ENCODE measurements around the gene IL10RB.

The IL10RB gene

GRCh38 chr21:33324291-33325221 is 58.4 kb downstream of the IL10RB start, which contains the start of gene IFNAR1:
IFNAR1 (plus strand) TSS chr21:33324970; CDS start chr21:33325056, 86 bp downstream.
- Histone ChIP-seq H3K36me3 (replicated peaks) (no peaks in the 10 kb centered on the region), H3K4me3 (ENCODE audit: low read depth, low read length) (peak within 1 kb of the TSS; percentile 97), H3K27ac (peak within 1 kb of the TSS; percentile 95), H3K27me3 (replicated peaks) (no peaks in the 10 kb centered on the region)
- DNase-seq: peak; percentile 94
- in situ Hi-C loops (cut with HindIII; ENCODE audit: low pct_ligation_motif_present, low sequenced_read_pairs): no loop called here
- TF ChIP-seq, protein P1, sequence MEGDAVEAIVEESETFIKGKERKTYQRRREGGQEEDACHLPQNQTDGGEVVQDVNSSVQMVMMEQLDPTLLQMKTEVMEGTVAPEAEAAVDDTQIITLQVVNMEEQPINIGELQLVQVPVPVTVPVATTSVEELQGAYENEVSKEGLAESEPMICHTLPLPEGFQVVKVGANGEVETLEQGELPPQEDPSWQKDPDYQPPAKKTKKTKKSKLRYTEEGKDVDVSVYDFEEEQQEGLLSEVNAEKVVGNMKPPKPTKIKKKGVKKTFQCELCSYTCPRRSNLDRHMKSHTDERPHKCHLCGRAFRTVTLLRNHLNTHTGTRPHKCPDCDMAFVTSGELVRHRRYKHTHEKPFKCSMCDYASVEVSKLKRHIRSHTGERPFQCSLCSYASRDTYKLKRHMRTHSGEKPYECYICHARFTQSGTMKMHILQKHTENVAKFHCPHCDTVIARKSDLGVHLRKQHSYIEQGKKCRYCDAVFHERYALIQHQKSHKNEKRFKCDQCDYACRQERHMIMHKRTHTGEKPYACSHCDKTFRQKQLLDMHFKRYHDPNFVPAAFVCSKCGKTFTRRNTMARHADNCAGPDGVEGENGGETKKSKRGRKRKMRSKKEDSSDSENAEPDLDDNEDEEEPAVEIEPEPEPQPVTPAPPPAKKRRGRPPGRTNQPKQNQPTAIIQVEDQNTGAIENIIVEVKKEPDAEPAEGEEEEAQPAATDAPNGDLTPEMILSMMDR (IDR thresholded peaks at IDR 0.05; ENCODE audit: low read depth, low read length, missing control alignments): peak; percentile 1

GRCh38 chr21:33325222-33326067 is 59.3 kb downstream of the IL10RB start:
- peak; percentile 75 for DNase-seq

DNA sequence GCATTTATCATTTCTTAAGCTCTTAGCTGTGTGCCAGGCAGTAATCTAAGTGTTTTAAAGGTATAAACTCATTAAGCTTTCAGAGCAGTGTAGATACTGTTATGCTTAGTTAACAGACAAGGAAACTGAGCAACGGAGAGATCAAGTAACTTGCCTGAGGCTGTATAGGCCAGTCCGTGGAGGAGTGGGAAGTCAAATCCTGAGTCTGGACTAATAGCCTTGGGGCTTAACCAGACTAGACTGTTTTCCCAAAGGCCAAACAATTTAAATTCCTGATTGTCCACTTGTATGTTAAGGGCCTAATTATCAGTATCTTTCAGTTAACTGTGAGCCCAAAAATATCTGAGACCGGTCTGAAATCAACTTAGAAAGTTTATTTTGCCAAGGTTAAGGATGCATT is 61.2 kb downstream of the IL10RB start:
- Histone ChIP-seq H3K27me3 (replicated peaks) (no peaks in the 10 kb centered on the region), H3K27ac (no peak overlapping the region), H3K4me3 (ENCODE audit: low read depth, low read length) (no peak overlapping the region), H3K36me3 (replicated peaks) (no peaks in the 10 kb centered on the region)
- in situ Hi-C loops (cut with HindIII; ENCODE audit: low pct_ligation_motif_present, low sequenced_read_pairs): no loop called here
- no peak for DNase-seq
- TF ChIP-seq, protein P1 (IDR thresholded peaks at IDR 0.05; ENCODE audit: low read depth, low read length, missing control alignments): no peak

More at GRCh38 chr21:33325222-33326067, 59.3 kb downstream of the IL10RB start:
- TF ChIP-seq, protein P1 (IDR thresholded peaks at IDR 0.05; ENCODE audit: low read depth, low read length, missing control alignments): no peak
- peak overlapping the region; percentile 95 for H3K27ac ChIP-seq
- H3K4me3 ChIP-seq (ENCODE audit: low read depth, low read length): peak overlapping the region; percentile 97
- no peaks in the 10 kb centered on the region for H3K36me3 ChIP-seq (replicated peaks)
- in situ Hi-C loops (cut with HindIII; ENCODE audit: low pct_ligation_motif_present, low sequenced_read_pairs): no loop called here
- H3K27me3 ChIP-seq (replicated peaks): no peaks in the 10 kb centered on the region

GRCh38 chr21:33327792-33328433 is 61.7 kb downstream of the IL10RB start:
- no peaks in the 10 kb centered on the region for H3K36me3 ChIP-seq (replicated peaks)
- DNase-seq: no peak
- TF ChIP-seq, protein P1 (IDR thresholded peaks at IDR 0.05; ENCODE audit: low read depth, low read length, missing control alignments): no peak
- H3K27ac ChIP-seq: no peak overlapping the region
- H3K27me3 ChIP-seq (replicated peaks): no peaks in the 10 kb centered on the region
- no peak overlapping the region for H3K4me3 ChIP-seq (ENCODE audit: low read depth, low read length)
- in situ Hi-C loops (cut with HindIII; ENCODE audit: low pct_ligation_motif_present, low sequenced_read_pairs): no loop called here

DNA sequence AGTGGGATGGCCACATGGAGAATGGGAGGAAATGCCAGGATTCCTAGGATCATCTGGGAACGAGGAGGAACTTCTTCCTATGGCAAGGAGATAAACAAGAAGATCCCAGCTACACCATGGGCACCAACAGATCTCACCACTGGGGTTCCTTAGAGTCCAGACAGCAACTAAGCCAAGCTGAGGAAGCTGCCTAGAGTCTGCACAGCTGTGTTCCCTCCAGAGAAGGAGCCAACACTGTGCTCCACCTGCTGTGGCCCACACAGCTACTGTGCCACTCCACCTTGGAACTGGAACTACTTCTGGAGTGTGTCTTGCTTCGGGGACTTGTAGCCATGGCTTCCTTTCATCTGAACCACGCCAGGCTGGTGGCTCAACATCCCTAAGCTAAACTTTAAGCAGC is 64.6 kb downstream of the IL10RB start:
- no peak for DNase-seq
- in situ Hi-C loops (cut with HindIII; ENCODE audit: low pct_ligation_motif_present, low sequenced_read_pairs): no loop called here
- Histone ChIP-seq H3K4me3 (ENCODE audit: low read depth, low read length) (no peak overlapping the region), H3K36me3 (replicated peaks) (no peaks in the 10 kb centered on the region), H3K27me3 (replicated peaks) (no peaks in the 10 kb centered on the region), H3K27ac (no peak overlapping the region)
- TF ChIP-seq, protein P1 (IDR thresholded peaks at IDR 0.05; ENCODE audit: low read depth, low read length, missing control alignments): no peak

All from brain microvascular endothelial cell (primary cell).